ENCODE measurements around the gene RMND5B.

The RMND5B gene

DNA sequence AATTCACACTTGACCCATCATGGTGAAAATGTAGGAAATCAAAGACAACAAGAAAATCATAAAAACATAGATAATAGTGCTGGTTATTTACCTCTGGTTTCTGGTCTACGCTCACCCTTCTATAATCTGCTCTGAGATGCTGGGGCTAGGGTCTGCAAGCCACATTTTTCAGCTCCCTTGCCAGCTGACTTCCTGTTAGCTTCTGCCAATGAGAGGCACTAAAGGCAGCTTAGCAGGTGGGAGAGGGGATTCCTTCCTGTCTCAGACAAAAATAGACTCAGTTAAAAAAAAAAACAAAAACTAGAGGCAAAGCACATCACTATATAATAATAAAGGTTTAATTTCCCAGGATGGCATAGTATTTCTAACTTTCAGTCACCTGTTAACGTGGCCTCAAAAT is 37.7 kb upstream of the RMND5B start:
- no peak for DNase-seq (ENCODE audit: low spot score)
- Histone ChIP-seq H3K27ac (no peak overlapping the region), H3K4me3 (no peak overlapping the region)
- no peak for TF ChIP-seq CTCF (IDR thresholded peaks at IDR 0.05)

- no peak for DNase-seq (ENCODE audit: low spot score)
- H3K27ac ChIP-seq: no peak overlapping the region
- TF ChIP-seq CTCF (IDR thresholded peaks at IDR 0.05): no peak
These were observed 36.5 kb upstream of the RMND5B start for GRCh38 chr5:178094345-178094744.

DNA sequence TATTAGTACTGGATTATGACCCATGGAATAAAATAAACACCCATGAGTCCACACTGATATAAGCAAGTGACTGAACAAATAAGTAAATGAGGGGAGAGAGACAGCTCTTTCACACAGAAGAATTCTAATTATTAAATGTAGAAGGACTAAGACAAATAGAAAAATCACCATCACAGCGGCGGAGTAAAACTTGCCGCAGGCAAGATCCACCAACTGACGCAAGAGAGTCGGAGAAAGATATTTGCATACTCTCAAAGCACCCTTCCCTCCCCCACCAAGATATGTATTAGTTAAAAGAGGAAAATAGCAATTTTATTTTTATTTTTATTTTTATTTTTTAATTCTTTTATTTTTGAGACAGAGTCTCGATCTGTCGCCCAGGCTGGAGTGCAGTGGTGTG is 32.1 kb upstream of the RMND5B start:
- no peak overlapping the region for H3K27ac ChIP-seq
- no peak overlapping the region for H3K4me3 ChIP-seq
- no peak for DNase-seq (ENCODE audit: low spot score)
- no peak for TF ChIP-seq CTCF (IDR thresholded peaks at IDR 0.05)

More at GRCh38 chr5:178094345-178094744, 36.5 kb upstream of the RMND5B start:
- H3K4me3 ChIP-seq: no peak overlapping the region

DNA sequence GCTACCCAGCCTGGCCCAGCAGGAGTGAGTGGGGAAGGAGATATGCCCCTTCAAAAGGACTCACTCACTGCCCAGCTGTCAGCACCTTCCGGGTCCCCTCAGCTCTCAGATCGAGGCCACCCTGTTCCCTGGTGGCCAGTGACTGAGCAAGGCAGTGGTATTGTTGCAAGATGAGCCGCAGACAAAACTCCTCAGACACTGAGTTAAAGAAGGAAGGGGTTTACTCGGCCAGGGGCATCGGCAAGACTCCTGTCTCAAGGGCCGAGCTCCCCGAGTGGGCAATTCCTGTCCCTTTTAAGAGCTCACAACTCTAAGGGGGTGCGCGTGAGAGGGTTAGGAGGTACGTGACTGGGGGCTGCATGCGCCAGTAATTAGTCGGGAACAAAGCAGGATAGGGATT is 27.2 kb upstream of the RMND5B start:
- TF ChIP-seq CTCF (IDR thresholded peaks at IDR 0.05): no peak
- no peak overlapping the region for H3K27ac ChIP-seq
- DNase-seq (ENCODE audit: low spot score): no peak
- no peak overlapping the region for H3K4me3 ChIP-seq

GRCh38 chr5:178104492-178104891 is 26.3 kb upstream of the RMND5B start:
- H3K4me3 ChIP-seq: no peak overlapping the region
- H3K27ac ChIP-seq: no peak overlapping the region
- TF ChIP-seq CTCF (IDR thresholded peaks at IDR 0.05): no peak
- DNase-seq (ENCODE audit: low spot score): no peak

GRCh38 chr5:178106086-178106485 is 24.7 kb upstream of the RMND5B start:
- TF ChIP-seq CTCF (IDR thresholded peaks at IDR 0.05): no peak
- no peak overlapping the region for H3K27ac ChIP-seq
- H3K4me3 ChIP-seq: no peak overlapping the region
- no peak for DNase-seq (ENCODE audit: low spot score)

- DNase-seq (ENCODE audit: low spot score): no peak
- TF ChIP-seq CTCF (IDR thresholded peaks at IDR 0.05): no peak
- no peak overlapping the region for H3K27ac ChIP-seq
- no peak overlapping the region for H3K4me3 ChIP-seq
These were observed 24.1 kb upstream of the RMND5B start for GRCh38 chr5:178106556-178107239.

All from coronary artery (tissue), 2 donors.